Loucy (cell line): ENCODE measurements around the gene SSTR3.

Experiments used
- H2AFZ ChIP-seq: fragments of 200-600 bp; sonication (generic); 2 replicates; pipeline ENCODE4 v1.6.0; 2016; ENCODE audit warnings: antibody characterized with exemption, mild to moderate bottlenecking, low read length, moderate library complexity
- H3F3A ChIP-seq: fragments of 200-600 bp; 2 replicates; pipeline ENCODE4 v1.6.0; 2016; ENCODE audit warnings: antibody characterized with exemption, low read depth, mild to moderate bottlenecking
- H3K27me3 ChIP-seq: fragments of 200-600 bp; sonication (generic); 2 replicates; pipeline ENCODE4 v1.6.1; 2014; ENCODE audit warnings: low read length, mild to moderate bottlenecking; ENCODE audit not compliant: insufficient read depth, poor library complexity, severe bottlenecking
- H3K36me3 ChIP-seq: fragments of 200-600 bp; sonication (generic); 2 replicates; pipeline ENCODE4 v1.6.1; 2016; ENCODE audit warnings: low read length; ENCODE audit not compliant: insufficient read depth
- H3K4me1 ChIP-seq: fragments of 200-600 bp; sonication (generic); 2 replicates; pipeline ENCODE4 v1.5.1; 2014; ENCODE audit warnings: low read length, mild to moderate bottlenecking; ENCODE audit not compliant: insufficient read depth, poor library complexity, severe bottlenecking
- H3K4me2 ChIP-seq: fragments of 200-600 bp; sonication (generic); 2 replicates; pipeline ENCODE4 v1.6.0; 2014; ENCODE audit warnings: antibody characterized with exemption, low read length, low read depth, mild to moderate bottlenecking; ENCODE audit not compliant: poor library complexity, severe bottlenecking
- H3K4me3 ChIP-seq: fragments of 200-600 bp; sonication (generic); 2 replicates; pipeline ENCODE4 v1.5.1; 2014; ENCODE audit warnings: low read length, mild to moderate bottlenecking, mixed read lengths; ENCODE audit not compliant: poor library complexity, severe bottlenecking
- H3K79me2 ChIP-seq: fragments of 200-600 bp; sonication (generic); 2 replicates; pipeline ENCODE4 v1.6.1; 2014; ENCODE audit warnings: low read length; ENCODE audit not compliant: insufficient read depth
- H3K9ac ChIP-seq: fragments of 200-600 bp; sonication (generic); 2 replicates; pipeline ENCODE4 v1.6.0; 2014; ENCODE audit warnings: mild to moderate bottlenecking, low read depth, low read length, moderate library complexity; ENCODE audit not compliant: poor library complexity, severe bottlenecking
- H3K9me2 ChIP-seq: fragments of 200-600 bp; sonication (generic); replicated peaks from 2 replicates; pipeline ENCODE4 v1.6.1; 2016; ENCODE audit warnings: low read depth, low read length, mixed read lengths
- H3K9me3 ChIP-seq: fragments of 200-600 bp; sonication (generic); 2 replicates; pipeline ENCODE4 v1.6.1; 2014; ENCODE audit warnings: mild to moderate bottlenecking, antibody characterized with exemption, low read length, low read depth; ENCODE audit not compliant: insufficient read depth
- H4K20me1 ChIP-seq: fragments of 200-600 bp; sonication (generic); 2 replicates; pipeline ENCODE4 v1.6.0; 2014; ENCODE audit warnings: antibody characterized with exemption, low read length, mild to moderate bottlenecking; ENCODE audit not compliant: insufficient read depth, poor library complexity, severe bottlenecking
- EZH2phosphoT487 ChIP-seq: fragments of 200-600 bp; IDR thresholded peaks from 2 replicates; pipeline ENCODE4 v1.6.1; 2018; ENCODE audit warnings: antibody characterized with exemption, mild to moderate bottlenecking, moderate library complexity, borderline replicate concordance
- TF ChIP-seq, protein P1 (sequence below): fragments of 200-600 bp; sonication (generic); conservative IDR thresholded peaks from 2 replicates; pipeline ENCODE4 v1.5.1; 2014; ENCODE audit warnings: mild to moderate bottlenecking, antibody characterized with exemption, low read length

The SSTR3 gene

DNA sequence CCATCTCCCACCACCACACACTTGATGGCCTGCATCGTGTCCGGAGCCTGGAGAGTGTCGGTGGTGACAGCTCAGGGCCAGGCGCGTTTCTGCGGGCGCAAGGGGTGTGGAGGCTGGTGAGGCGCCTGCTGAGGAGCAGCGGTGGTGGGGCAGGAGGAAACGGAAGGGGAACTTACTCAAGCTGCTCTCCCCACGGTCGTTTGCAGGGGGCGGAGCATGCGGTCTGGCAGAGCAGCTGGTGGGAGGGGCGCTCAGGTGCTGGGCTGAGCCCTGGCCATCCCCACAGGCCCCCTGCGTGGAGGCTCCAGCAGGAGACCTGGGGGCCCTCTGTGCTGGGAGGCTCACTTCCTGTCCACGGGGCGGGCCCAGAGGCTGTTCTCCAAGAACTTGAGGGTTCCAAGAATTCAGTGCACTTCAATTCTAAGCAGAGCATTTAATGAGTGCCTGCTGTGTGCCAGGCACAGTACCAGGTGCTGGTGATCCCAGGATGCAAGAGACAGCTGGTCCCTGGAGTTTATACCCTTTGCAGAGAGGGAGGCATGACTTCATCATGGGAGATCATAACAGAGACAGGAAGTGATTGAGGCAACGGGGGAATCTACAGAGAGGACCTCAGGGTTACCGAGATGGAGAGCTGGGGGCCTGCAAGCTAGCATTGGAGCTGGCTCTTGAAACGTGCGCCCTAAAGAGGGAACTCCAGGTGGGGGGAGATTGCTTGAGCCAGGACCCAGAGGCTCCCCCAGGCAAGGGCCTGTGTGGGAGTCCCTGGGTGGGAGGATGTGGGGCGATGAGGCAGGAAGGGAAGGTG, 32.0 kb upstream of the SSTR3 start, which contains the start of gene RAC2:
RAC2 (minus strand) TSS at position 156 of the 808 bp plus-strand sequence; CDS start at position 35, 121 bp downstream.
- H3K4me3 ChIP-seq: peak within 1 kb of the TSS; percentile 94
- peaks cover 12% of the 10 kb centered on the region; the same call in 1 of the 2 replicates for H3F3A ChIP-seq
- H4K20me1 ChIP-seq: peaks cover 35% of the 10 kb centered on the region
- H3K36me3 ChIP-seq: peaks cover 24% of the 10 kb centered on the region; the same call in 1 of the 2 replicates
- H3K4me1 ChIP-seq: peaks cover 51% of the 10 kb centered on the region
- H2AFZ ChIP-seq: no peak within 1 kb of the TSS
- H3K9me2 ChIP-seq: no peaks in the 10 kb centered on the region
- peak within 1 kb of the TSS; percentile 99 for H3K9ac ChIP-seq
- peaks cover 7% of the 10 kb centered on the region for H3K27me3 ChIP-seq
- H3K79me2 ChIP-seq: peaks cover 47% of the 10 kb centered on the region
- TF ChIP-seq, protein P1, sequence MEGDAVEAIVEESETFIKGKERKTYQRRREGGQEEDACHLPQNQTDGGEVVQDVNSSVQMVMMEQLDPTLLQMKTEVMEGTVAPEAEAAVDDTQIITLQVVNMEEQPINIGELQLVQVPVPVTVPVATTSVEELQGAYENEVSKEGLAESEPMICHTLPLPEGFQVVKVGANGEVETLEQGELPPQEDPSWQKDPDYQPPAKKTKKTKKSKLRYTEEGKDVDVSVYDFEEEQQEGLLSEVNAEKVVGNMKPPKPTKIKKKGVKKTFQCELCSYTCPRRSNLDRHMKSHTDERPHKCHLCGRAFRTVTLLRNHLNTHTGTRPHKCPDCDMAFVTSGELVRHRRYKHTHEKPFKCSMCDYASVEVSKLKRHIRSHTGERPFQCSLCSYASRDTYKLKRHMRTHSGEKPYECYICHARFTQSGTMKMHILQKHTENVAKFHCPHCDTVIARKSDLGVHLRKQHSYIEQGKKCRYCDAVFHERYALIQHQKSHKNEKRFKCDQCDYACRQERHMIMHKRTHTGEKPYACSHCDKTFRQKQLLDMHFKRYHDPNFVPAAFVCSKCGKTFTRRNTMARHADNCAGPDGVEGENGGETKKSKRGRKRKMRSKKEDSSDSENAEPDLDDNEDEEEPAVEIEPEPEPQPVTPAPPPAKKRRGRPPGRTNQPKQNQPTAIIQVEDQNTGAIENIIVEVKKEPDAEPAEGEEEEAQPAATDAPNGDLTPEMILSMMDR: no peak
- TF ChIP-seq EZH2phosphoT487: no peak
- H3K4me2 ChIP-seq: peak within 1 kb of the TSS; percentile 98
- H3K9me3 ChIP-seq: no peaks in the 10 kb centered on the region

DNA sequence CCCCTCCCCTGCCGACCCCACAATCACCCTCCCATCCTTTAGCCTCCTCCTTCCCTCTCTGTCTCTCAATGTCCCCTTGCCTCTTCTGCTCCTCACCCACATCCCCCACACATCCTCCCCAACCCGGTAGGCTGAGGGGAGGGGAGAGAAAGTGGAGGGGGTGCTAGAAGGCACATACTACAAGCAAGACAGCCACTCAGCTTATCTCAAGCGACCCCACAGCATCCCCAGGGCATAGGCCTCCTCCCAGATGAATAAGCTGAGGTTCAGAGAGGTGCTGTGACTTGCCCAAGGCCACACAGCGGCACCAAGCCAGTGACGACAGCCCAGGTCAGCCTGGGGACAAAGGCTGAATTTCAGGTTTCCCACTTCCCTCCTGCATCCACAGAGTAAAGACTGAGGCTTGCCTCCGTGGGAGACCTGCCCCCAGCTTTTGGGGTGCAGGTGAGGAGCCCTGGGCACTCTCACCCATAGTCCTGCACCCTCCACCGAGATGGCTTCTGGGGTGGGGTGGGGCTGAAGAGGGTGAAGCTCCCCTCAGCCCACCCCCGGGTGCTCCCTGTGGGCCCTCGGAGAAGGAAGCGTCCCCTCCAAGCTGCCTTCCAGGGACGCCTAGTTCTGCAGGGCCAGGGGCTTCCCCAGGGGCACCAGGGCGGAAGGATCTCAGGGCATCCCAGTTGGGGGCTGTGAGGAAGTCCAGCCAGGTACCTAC, 31.3 kb upstream of the SSTR3 start:
- H3K79me2 ChIP-seq: peaks cover 55% of the 10 kb centered on the region
- peaks cover 12% of the 10 kb centered on the region; the same call in 1 of the 2 replicates for H3F3A ChIP-seq
- peaks cover 57% of the 10 kb centered on the region for H3K4me1 ChIP-seq
- H3K4me3 ChIP-seq: peak overlapping the region; percentile 94
- no peaks in the 10 kb centered on the region for H3K9me2 ChIP-seq
- peaks cover 30% of the 10 kb centered on the region; the same call in 1 of the 2 replicates for H3K36me3 ChIP-seq
- no peaks in the 10 kb centered on the region for H3K9me3 ChIP-seq
- peak overlapping the region; percentile 99 for H3K9ac ChIP-seq
- TF ChIP-seq EZH2phosphoT487: no peak
- TF ChIP-seq, protein P1: no peak
- peaks cover 7% of the 10 kb centered on the region for H3K27me3 ChIP-seq
- peak overlapping the region; percentile 98 for H3K4me2 ChIP-seq
- peaks cover 43% of the 10 kb centered on the region for H4K20me1 ChIP-seq
- no peak overlapping the region for H2AFZ ChIP-seq

DNA sequence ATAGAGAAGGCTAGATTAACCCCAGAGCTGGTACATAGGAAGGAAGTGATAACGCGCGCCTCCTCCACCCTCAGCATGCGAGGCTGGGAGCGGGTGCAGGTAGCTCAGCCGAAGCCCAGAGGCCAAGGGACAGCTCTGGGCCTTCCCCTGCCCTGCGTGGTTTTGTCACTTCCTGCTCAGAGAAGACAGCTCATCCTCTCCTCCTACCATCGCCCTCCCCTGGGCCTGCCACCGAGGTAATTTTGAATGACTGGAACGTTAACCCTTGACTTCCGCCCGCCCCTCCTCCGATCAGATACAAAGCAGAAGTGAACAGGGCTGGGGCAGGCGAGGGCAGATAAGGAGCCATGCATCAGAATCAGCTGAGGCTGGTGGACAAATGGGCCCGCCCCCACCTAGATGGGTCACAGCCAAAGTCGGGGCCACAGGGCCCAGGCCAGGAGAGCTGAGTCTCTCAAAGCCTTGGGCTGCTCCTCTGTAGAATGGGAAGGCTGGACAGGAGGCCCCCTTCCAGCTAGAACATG, 30.2 kb upstream of the SSTR3 start:
- Histone ChIP-seq H3K9ac (peak overlapping the region; percentile 99), H3K4me2 (peak overlapping the region; percentile 98), H3F3A (peaks cover 12% of the 10 kb centered on the region; the same call in 1 of the 2 replicates), H2AFZ (no peak overlapping the region), H3K4me3 (peak overlapping the region; percentile 94), H3K9me3 (no peaks in the 10 kb centered on the region), H4K20me1 (peaks cover 54% of the 10 kb centered on the region), H3K9me2 (no peaks in the 10 kb centered on the region), H3K36me3 (peaks cover 36% of the 10 kb centered on the region; the same call in 1 of the 2 replicates), H3K27me3 (peaks cover 7% of the 10 kb centered on the region), H3K79me2 (peaks cover 66% of the 10 kb centered on the region), H3K4me1 (peaks cover 62% of the 10 kb centered on the region)
- TF ChIP-seq, protein P1: no peak
- TF ChIP-seq EZH2phosphoT487: no peak
